Urothelium cell line (cell line): ENCODE measurements around the gene IFTAP.

Experiments used
- DNase-seq: peaks from one replicate; pipeline ENCODE4 v3.0.0; 2011; ENCODE audit warnings: low spot score, mixed read lengths
- FAIRE-seq: peaks from 2 replicates; lab custom pipeline; 2011; peaks lifted over from hg19 to GRCh38; lab: Jason Lieb, UNC

The IFTAP gene

GRCh38 chr11:36702330-36703054 lies 108.2 kb downstream of the IFTAP start:
- FAIRE-seq = peak; percentile 76
- peak; percentile 76 for DNase-seq

GRCh38 chr11:36703055-36703404 lies 108.7 kb downstream of the IFTAP start:
- FAIRE-seq = no peak
- DNase-seq = no peak
